ENCODE measurements around the gene OR9G1. TPM values are rescaled to one million over a fixed set of nuclear protein-coding genes. Genes with fewer than 3 reads are reported as not detected.

OR9G1 gene
- polyA plus RNA-seq, 2 donors, result not detected

Other genes with a start within 250 kb of the OR9G1 start
- gene OR5M3, start 225.7 kb upstream of the OR9G1 start, polyA plus RNA-seq, result not detected
- not detected for gene OR5M8, start 207.7 kb upstream of the OR9G1 start, polyA plus RNA-seq
- gene OR5M11, start 155.8 kb upstream of the OR9G1 start, polyA plus RNA-seq, result not detected
- not detected for gene OR5M10, start 121.4 kb upstream of the OR9G1 start, polyA plus RNA-seq
- not detected for gene OR5M1, start 84.2 kb upstream of the OR9G1 start, polyA plus RNA-seq
- gene OR5AP2, start 56.7 kb upstream of the OR9G1 start, polyA plus RNA-seq, result not detected
- gene OR5AR1, start 35.4 kb upstream of the OR9G1 start, polyA plus RNA-seq, result not detected
- not detected for gene OR9G4, start 49.6 kb downstream of the OR9G1 start, polyA plus RNA-seq

Measured in esophagus (tissue), 2 donors.